ENCODE results near the gene KCNIP3. TPM values are rescaled to one million over a fixed set of nuclear protein-coding genes. Genes with fewer than 3 reads are reported as not detected.

The KCNIP3 gene
- total and polyA plus RNA-seq, 2 donors (not counting 1 experiment from before 2014, with no cell fraction given): not detected

DNA sequence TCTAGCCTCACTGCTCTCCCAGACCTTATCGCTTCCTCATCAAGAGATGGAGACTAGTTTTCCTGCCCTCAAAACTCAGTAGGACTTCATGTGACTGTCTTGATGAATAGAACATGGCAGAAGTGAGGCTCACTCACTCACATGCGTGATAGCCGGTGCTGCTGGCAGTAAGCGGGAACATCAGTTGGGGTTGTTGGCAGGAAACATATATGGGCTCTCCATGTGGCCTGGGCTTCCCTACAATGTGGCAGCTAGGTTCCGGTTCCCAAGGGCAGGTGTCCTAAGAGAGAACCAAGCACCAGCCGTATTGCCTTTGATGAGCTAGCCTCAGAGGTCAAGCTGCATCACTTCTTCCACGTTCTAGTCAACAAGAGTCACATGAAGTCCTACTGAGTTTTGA lies 90.2 kb downstream of the KCNIP3 start:
- CTCF ChIA-PET: interaction anchor here (1.1 kb wide), 1 partner anchor 8 kb away, joined by 3 read pairs; no protein-coding TSS in a partner anchor
- no peak overlapping the region for H3K4me3 Mint-ChIP-seq

DNA sequence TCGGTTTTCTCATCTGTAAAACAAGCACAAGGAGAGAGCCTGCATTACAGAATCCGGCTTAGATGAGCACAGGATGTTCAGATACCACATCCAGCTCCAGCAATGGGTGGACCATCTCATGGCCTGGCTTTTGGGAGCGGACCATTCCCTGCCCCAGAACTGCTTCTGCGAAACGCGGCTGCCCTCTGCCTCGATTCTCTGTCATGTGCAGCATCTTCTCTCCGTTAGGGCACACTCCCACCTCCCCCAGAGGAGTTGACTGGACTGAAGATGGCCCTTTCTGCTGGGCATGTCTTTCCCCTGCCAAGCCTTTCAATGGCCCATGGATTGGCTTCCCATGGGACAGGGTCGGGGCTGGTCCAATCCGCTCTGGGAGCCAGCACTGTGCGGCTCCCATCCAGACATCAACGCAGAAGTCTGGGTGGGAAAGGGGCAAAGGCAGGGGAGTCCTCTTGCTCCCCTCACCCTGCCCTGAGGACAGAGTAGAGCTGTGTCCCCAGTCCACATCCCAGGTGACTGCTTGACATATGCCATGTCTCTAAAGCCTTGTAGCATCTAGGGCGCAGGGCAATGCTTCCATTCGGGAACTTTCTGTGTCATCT lies 91.0 kb downstream of the KCNIP3 start:
- ChIA-PET CTCF (interaction anchor here (1.1 kb wide), 1 partner anchor 9 kb away, joined by 3 read pairs; no protein-coding TSS in a partner anchor), POLR2A (no interaction called here)
- no peaks in the 10 kb centered on the region for H3K4me1 Mint-ChIP-seq
- ATAC-seq (ENCODE audit: low read depth) (no peak), DNase-seq (no peak)
- Histone ChIP-seq H3K79me2 (ENCODE audit: control insufficient read depth, insufficient read depth, low read length) (no peaks in the 10 kb centered on the region), H3K27ac (ENCODE audit: low read length in 2 of 2) (no peak overlapping the region), H3K27me3 (replicated peaks in 1 of 4; ENCODE audit: control extremely low read depth in 1 of 4, control insufficient read depth in 3 of 4, insufficient read depth in 4 of 4, low read length in 3 of 4) (peaks cover 0 to 3% (median 0%) of the 10 kb centered on the region in 4 experiments), H3K4me3 (ENCODE audit: control extremely low read depth in 1 of 5, extremely low read depth in 1 of 5, insufficient read depth in 1 of 5, low read depth in 2 of 5, low read length in 4 of 5) (no peak overlapping the region), H3K9ac (ENCODE audit: low read length) (no peak overlapping the region), H3K36me3 (replicated peaks in 1 of 2; ENCODE audit: control extremely low read depth in 1 of 2, control insufficient read depth in 1 of 2, extremely low read depth in 1 of 2, insufficient read depth in 2 of 2, low read length in 1 of 2) (no peaks in the 10 kb centered on the region), H3K9me3 (ENCODE audit: control extremely low read depth in 1 of 3, control insufficient read depth in 2 of 3, insufficient read depth in 1 of 3, low read length in 2 of 3) (no peaks in the 10 kb centered on the region), H3K4me2 (replicated peaks; ENCODE audit: low read depth, low read length, poor library complexity, severe bottlenecking) (no peak overlapping the region), H2AFZ (ENCODE audit: insufficient read depth, low read depth, low read length, poor library complexity, severe bottlenecking) (no peak overlapping the region), H3K4me1 (ENCODE audit: control insufficient read depth in 2 of 2, insufficient read depth in 2 of 2, low read length in 2 of 2) (no peaks in the 10 kb centered on the region), H4K20me1 (ENCODE audit: control insufficient read depth, insufficient read depth, low read length, poor library complexity, severe bottlenecking) (no peaks in the 10 kb centered on the region)
- peaks cover 5% of the 10 kb centered on the region for H3K27me3 Mint-ChIP-seq
- no peak overlapping the region for H3K27ac Mint-ChIP-seq
- WGBS (ENCODE audit: insufficient coverage): 89% methylated on average over 13 of the region's 14 CpGs
- TF ChIP-seq, protein P1, sequence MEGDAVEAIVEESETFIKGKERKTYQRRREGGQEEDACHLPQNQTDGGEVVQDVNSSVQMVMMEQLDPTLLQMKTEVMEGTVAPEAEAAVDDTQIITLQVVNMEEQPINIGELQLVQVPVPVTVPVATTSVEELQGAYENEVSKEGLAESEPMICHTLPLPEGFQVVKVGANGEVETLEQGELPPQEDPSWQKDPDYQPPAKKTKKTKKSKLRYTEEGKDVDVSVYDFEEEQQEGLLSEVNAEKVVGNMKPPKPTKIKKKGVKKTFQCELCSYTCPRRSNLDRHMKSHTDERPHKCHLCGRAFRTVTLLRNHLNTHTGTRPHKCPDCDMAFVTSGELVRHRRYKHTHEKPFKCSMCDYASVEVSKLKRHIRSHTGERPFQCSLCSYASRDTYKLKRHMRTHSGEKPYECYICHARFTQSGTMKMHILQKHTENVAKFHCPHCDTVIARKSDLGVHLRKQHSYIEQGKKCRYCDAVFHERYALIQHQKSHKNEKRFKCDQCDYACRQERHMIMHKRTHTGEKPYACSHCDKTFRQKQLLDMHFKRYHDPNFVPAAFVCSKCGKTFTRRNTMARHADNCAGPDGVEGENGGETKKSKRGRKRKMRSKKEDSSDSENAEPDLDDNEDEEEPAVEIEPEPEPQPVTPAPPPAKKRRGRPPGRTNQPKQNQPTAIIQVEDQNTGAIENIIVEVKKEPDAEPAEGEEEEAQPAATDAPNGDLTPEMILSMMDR (IDR thresholded peaks at IDR 0.05): no peak
- no peak for TF ChIP-seq EZH2 (IDR thresholded peaks at IDR 0.05; ENCODE audit: borderline replicate concordance, insufficient read depth, low read depth, low read length, poor library complexity, severe bottlenecking)
- H3K9me3 Mint-ChIP-seq (ENCODE audit: insufficient read depth): no peaks in the 10 kb centered on the region
- intact Hi-C loops (cut with micrococcal nuclease): no loop called here
- no peak overlapping the region for H3K4me3 Mint-ChIP-seq

More for the DNA sequence above, 90.2 kb downstream of the KCNIP3 start:
- ATAC-seq (ENCODE audit: low read depth) (no peak), DNase-seq (no peak)
- H3K4me2 ChIP-seq (replicated peaks; ENCODE audit: low read depth, low read length, poor library complexity, severe bottlenecking): no peak overlapping the region
- no peak overlapping the region for H3K9ac ChIP-seq (ENCODE audit: low read length)
- POLR2A ChIA-PET: no interaction called here
- no peaks in the 10 kb centered on the region for H3K4me1 ChIP-seq (ENCODE audit: control insufficient read depth in 2 of 2, insufficient read depth in 2 of 2, low read length in 2 of 2)
- H3K27ac ChIP-seq (ENCODE audit: low read length in 2 of 2): no peak overlapping the region
- H3K4me1 Mint-ChIP-seq: no peaks in the 10 kb centered on the region
- no peak overlapping the region for H2AFZ ChIP-seq (ENCODE audit: insufficient read depth, low read depth, low read length, poor library complexity, severe bottlenecking)
- no peaks in the 10 kb centered on the region for H3K36me3 ChIP-seq (replicated peaks in 1 of 2; ENCODE audit: control extremely low read depth in 1 of 2, control insufficient read depth in 1 of 2, extremely low read depth in 1 of 2, insufficient read depth in 2 of 2, low read length in 1 of 2)
- H3K79me2 ChIP-seq (ENCODE audit: control insufficient read depth, insufficient read depth, low read length): no peaks in the 10 kb centered on the region
- H3K27ac Mint-ChIP-seq: no peak overlapping the region
- no peaks in the 10 kb centered on the region for H3K9me3 Mint-ChIP-seq (ENCODE audit: insufficient read depth)
- H3K27me3 Mint-ChIP-seq: peaks cover 5% of the 10 kb centered on the region
- 86% methylated on average over 5 of the region's 7 CpGs for WGBS (ENCODE audit: insufficient coverage)
- no peak overlapping the region for H3K4me3 ChIP-seq (ENCODE audit: control extremely low read depth in 1 of 5, extremely low read depth in 1 of 5, insufficient read depth in 1 of 5, low read depth in 2 of 5, low read length in 4 of 5)
- H3K27me3 ChIP-seq (replicated peaks in 1 of 4; ENCODE audit: control extremely low read depth in 1 of 4, control insufficient read depth in 3 of 4, insufficient read depth in 4 of 4, low read length in 3 of 4): peaks cover 0 to 3% (median 0%) of the 10 kb centered on the region in 4 experiments
- H3K9me3 ChIP-seq (ENCODE audit: control extremely low read depth in 1 of 3, control insufficient read depth in 2 of 3, insufficient read depth in 1 of 3, low read length in 2 of 3): no peaks in the 10 kb centered on the region
- H4K20me1 ChIP-seq (ENCODE audit: control insufficient read depth, insufficient read depth, low read length, poor library complexity, severe bottlenecking): no peaks in the 10 kb centered on the region
- intact Hi-C loops (cut with micrococcal nuclease): no loop called here
- no peak for TF ChIP-seq EZH2 (IDR thresholded peaks at IDR 0.05; ENCODE audit: borderline replicate concordance, insufficient read depth, low read depth, low read length, poor library complexity, severe bottlenecking)
- TF ChIP-seq, protein P1 (IDR thresholded peaks at IDR 0.05): no peak

All from B cell (primary cell).